NCI-H345 treated with DMSO at 0.1 percent for 48 hours (cell line): Measurements from ENCODE around the gene YJEFN3.

ENCODE experiments used
- DNase-seq: peaks from one replicate; lab custom pipeline; 2025; ENCODE audit not compliant: unreplicated experiment; lab: John Stamatoyannopoulos, UW

YJEFN3 gene

DNA sequence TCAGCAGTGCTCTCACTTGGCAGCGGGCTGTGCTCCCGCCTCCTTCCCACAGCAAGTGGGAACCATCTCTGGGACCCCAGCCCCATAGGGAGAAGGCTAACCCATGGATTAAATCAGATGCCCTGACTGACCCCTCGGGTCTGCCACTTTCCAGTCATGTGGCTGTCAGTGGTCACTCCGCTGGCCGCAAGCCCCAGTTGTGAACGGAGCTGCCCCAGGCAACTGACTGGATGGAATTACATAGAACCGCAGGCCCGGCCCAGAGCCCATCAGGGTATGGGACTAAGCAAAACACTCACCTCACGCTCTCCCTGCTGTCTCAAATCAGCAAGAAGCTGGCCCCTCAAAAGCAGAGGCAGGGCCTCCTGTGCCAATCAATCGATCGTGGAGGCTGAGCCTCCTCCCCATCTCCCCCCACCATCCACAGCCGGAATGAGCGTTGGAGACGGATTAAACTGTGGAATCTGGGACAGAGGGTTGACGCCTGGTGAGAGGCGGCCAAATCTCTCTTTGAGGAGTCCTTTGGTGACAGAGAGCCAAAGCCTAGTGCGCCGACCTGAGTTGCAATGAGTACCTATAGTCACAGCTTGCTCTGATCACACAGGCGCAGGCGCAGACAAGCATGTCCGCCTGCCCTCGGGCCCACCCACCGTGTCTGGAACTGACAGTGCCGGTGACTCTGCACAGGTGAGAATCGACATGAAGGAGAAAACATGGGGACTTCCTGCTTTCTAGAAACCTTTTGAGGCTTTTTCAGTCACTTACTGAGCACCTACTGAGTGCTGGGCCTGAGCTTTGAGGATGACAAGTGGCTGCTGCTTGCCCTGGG, 51.0 kb downstream of the YJEFN3 start:
- DNase-seq = no peak

DNA sequence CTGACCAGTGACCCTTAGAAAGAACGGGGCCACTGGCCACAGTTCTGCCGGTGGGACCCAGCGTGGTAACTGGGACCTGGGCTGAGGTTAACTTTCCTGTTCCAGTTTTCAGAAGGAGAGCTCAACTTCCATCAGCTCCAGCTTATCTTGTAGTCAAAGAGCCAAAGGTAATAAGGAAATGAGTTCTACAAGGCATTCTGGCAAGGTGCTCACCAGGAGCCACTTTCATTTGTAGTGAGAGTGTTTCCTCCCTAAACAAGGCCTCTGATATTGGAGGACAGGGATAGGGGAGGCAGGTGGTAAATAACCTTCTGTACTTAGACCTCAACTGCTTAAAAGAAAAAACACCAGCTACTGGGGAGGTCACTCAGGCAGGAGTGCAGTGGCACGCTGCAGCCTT, 51.7 kb downstream of the YJEFN3 start:
- no peak for DNase-seq

- no peak for DNase-seq
Measured at GRCh38 chr19:19581391-19581790, 52.7 kb downstream of the YJEFN3 start.

- no peak for DNase-seq
Measured at GRCh38 chr19:19582471-19582870, 53.8 kb downstream of the YJEFN3 start.

DNA sequence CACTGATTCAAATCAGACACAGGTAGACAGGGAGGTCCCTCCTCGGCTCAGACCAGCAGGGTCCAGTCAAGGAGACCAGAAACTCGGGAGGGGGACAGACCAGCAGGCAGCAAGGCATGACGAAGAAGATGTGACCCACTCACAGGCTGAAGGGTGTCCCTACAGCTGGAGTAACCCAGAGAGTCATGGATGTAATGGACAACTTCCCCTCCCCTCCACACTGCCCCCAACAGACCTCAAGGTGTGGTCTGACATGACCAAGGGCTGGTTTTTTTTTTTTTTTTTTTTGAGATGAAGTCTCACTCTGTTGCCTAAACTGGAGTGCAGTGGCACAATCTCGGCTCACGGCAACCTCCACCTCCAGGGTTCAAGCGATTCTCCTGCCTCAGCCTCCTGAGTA, 55.6 kb downstream of the YJEFN3 start:
- DNase-seq = no peak
